Neural cell (in vitro differentiated cells): ENCODE data around the gene TEX22. TPM values are rescaled to one million over a fixed set of nuclear protein-coding genes. Genes with fewer than 3 reads are reported as not detected.

ENCODE experiments used
- H2AFZ ChIP-seq: fragments of 200-600, 300-800 bp; sonication (generic), shearing (Covaris generic); 2 replicates; pipeline ENCODE4 v1.6.0; 2014; ENCODE audit warnings: low read depth, mild to moderate bottlenecking, antibody characterized with exemption, low read length, moderate library complexity
- H3F3A ChIP-seq: fragments of 200-600 bp; shearing (Covaris generic); 2 replicates; pipeline ENCODE4 v1.6.1; 2016; ENCODE audit warnings: mild to moderate bottlenecking, moderate library complexity, mixed read lengths, antibody characterized with exemption, low read length; ENCODE audit not compliant: insufficient read depth, poor library complexity, severe bottlenecking
- H3K27ac ChIP-seq: fragments of 200-600, 300-800 bp; sonication (generic), shearing (Covaris generic); 2 replicates; pipeline ENCODE4 v1.5.1; 2014; ENCODE audit warnings: mild to moderate bottlenecking, low read length, moderate library complexity
- H3K27me3 ChIP-seq: fragments of 300-800, 200-600 bp; sonication (generic), shearing (Covaris generic); 2 replicates; pipeline ENCODE4 v1.6.0; 2014; ENCODE audit warnings: mild to moderate bottlenecking, low read depth, low read length, moderate library complexity; ENCODE audit not compliant: insufficient read depth
- H3K36me3 ChIP-seq: fragments of 300-800, 200-600 bp; sonication (generic), shearing (Covaris generic); 2 replicates; pipeline ENCODE4 v1.5.1; 2014; ENCODE audit warnings: mild to moderate bottlenecking, antibody characterized with exemption, low read length, moderate library complexity; ENCODE audit not compliant: insufficient read depth
- H3K4me2 ChIP-seq: fragments of 300-800, 200-600 bp; sonication (generic), shearing (Covaris generic); 2 replicates; pipeline ENCODE4 v1.6.0; 2014; ENCODE audit warnings: mild to moderate bottlenecking, low read length
- H3K4me3 ChIP-seq: fragments of 300-800, 200-600 bp; sonication (generic), shearing (Covaris generic); 2 replicates; pipeline ENCODE4 v1.5.1; 2014; ENCODE audit warnings: mild to moderate bottlenecking, low read length, moderate library complexity
- H3K79me2 ChIP-seq: fragments of 200-600 bp; shearing (Covaris generic); replicated peaks from 2 replicates; pipeline ENCODE4 v1.6.0; 2014; ENCODE audit warnings: mild to moderate bottlenecking, low read length, moderate library complexity; ENCODE audit not compliant: insufficient read depth
- H3K9ac ChIP-seq: fragments of 300-800, 200-600 bp; sonication (generic), shearing (Covaris generic); 2 replicates; pipeline ENCODE4 v1.6.1; 2016; ENCODE audit warnings: mild to moderate bottlenecking, low read length, mixed read lengths
- H3K9me2 ChIP-seq: fragments of 200-600 bp; shearing (Covaris generic); 2 replicates; pipeline ENCODE4 v1.6.1; 2016; ENCODE audit warnings: mild to moderate bottlenecking, low read length, mixed read lengths; ENCODE audit not compliant: insufficient read depth
- H3K9me3 ChIP-seq: fragments of 200-600, 300-800 bp; sonication (generic), shearing (Covaris generic); 2 replicates; pipeline ENCODE4 v1.6.1; 2016; ENCODE audit warnings: mild to moderate bottlenecking, mixed run types, low read length, moderate library complexity, mixed read lengths
- H4K20me1 ChIP-seq: fragments of 200-600 bp; shearing (Covaris generic); 2 replicates; pipeline ENCODE4 v1.6.1; 2016; ENCODE audit warnings: mild to moderate bottlenecking, mixed run types; ENCODE audit not compliant: insufficient read depth
- CTCF ChIP-seq: fragments of 450-650 bp; IDR thresholded peaks from 2 replicates; pipeline ENCODE4 v1.5.1; 2014; ENCODE audit warnings: antibody characterized with exemption, mild to moderate bottlenecking, moderate library complexity; ENCODE audit not compliant: poor library complexity, severe bottlenecking
- EP300 ChIP-seq: fragments of 450-650 bp; conservative IDR thresholded peaks from 2 replicates; pipeline ENCODE4 v1.6.1; 2014; ENCODE audit warnings: antibody characterized with exemption, mild to moderate bottlenecking, moderate library complexity; ENCODE audit not compliant: poor library complexity, severe bottlenecking
- EZH2 ChIP-seq: fragments of 200-600, 300-800 bp; shearing (Covaris generic), sonication (generic); IDR thresholded peaks from 2 replicates; pipeline ENCODE4 v1.6.1; 2014; ENCODE audit warnings: antibody characterized with exemption, low read length, borderline replicate concordance, mild to moderate bottlenecking; ENCODE audit not compliant: insufficient read depth, poor library complexity, severe bottlenecking
- MXI1 ChIP-seq: fragments of 450-650 bp; conservative IDR thresholded peaks from 2 replicates; pipeline ENCODE4 v1.6.1; 2014; ENCODE audit warnings: antibody characterized with exemption, mild to moderate bottlenecking; ENCODE audit not compliant: poor library complexity, severe bottlenecking
- POLR2AphosphoS5 ChIP-seq: IDR thresholded peaks from 2 replicates; pipeline ENCODE4 v1.6.1; 2012
- RAD21 ChIP-seq: fragments of 450-650 bp; conservative IDR thresholded peaks from 2 replicates; pipeline ENCODE4 v1.6.1; 2014; ENCODE audit warnings: antibody characterized with exemption, mild to moderate bottlenecking, moderate library complexity
- SMC3 ChIP-seq: fragments of 450-650 bp; conservative IDR thresholded peaks from 2 replicates; pipeline ENCODE4 v1.6.1; 2014; ENCODE audit warnings: antibody characterized with exemption, mild to moderate bottlenecking, moderate library complexity; ENCODE audit not compliant: poor library complexity
- TAF1 ChIP-seq: IDR thresholded peaks from 2 replicates; pipeline ENCODE4 v1.6.1; 2012; ENCODE audit warnings: low read depth
- polyA plus RNA-seq: library from polyadenylated mRNA; depleted of rRNA; stranded (reverse); fragments of >200 nt; gene quantifications from 2 replicates; pipeline ENCODE4 v1.2.3, GENCODE V29; 2014
- TF ChIP-seq, protein P1 (sequence below): IDR thresholded peaks from 2 replicates; pipeline ENCODE4 v1.6.1; 2012; ENCODE audit warnings: borderline replicate concordance

Gene TEX22
- polyA plus RNA-seq, 1 donor from 2014 or later = 0.22 TPM

GRCh38 chr14:105389534-105389933 lies 8.8 kb upstream of the TEX22 start:
- TF ChIP-seq EP300 (no peak), EZH2 (no peak), POLR2AphosphoS5 (no peak), MXI1 (no peak), SMC3 (no peak), TAF1 (no peak), RAD21 (no peak), CTCF (no peak)
- TF ChIP-seq, protein P1, sequence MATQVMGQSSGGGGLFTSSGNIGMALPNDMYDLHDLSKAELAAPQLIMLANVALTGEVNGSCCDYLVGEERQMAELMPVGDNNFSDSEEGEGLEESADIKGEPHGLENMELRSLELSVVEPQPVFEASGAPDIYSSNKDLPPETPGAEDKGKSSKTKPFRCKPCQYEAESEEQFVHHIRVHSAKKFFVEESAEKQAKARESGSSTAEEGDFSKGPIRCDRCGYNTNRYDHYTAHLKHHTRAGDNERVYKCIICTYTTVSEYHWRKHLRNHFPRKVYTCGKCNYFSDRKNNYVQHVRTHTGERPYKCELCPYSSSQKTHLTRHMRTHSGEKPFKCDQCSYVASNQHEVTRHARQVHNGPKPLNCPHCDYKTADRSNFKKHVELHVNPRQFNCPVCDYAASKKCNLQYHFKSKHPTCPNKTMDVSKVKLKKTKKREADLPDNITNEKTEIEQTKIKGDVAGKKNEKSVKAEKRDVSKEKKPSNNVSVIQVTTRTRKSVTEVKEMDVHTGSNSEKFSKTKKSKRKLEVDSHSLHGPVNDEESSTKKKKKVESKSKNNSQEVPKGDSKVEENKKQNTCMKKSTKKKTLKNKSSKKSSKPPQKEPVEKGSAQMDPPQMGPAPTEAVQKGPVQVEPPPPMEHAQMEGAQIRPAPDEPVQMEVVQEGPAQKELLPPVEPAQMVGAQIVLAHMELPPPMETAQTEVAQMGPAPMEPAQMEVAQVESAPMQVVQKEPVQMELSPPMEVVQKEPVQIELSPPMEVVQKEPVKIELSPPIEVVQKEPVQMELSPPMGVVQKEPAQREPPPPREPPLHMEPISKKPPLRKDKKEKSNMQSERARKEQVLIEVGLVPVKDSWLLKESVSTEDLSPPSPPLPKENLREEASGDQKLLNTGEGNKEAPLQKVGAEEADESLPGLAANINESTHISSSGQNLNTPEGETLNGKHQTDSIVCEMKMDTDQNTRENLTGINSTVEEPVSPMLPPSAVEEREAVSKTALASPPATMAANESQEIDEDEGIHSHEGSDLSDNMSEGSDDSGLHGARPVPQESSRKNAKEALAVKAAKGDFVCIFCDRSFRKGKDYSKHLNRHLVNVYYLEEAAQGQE = no peak
- Histone ChIP-seq H3K79me2 (no peaks in the 10 kb centered on the region), H3K9me3 (no peaks in the 10 kb centered on the region), H3K4me2 (no peak overlapping the region), H4K20me1 (no peaks in the 10 kb centered on the region), H3K9ac (no peak overlapping the region), H3K4me3 (no peak overlapping the region), H3F3A (no peaks in the 10 kb centered on the region), H3K27me3 (no peaks in the 10 kb centered on the region), H3K9me2 (no peaks in the 10 kb centered on the region), H3K27ac (no peak overlapping the region), H3K36me3 (no peaks in the 10 kb centered on the region), H2AFZ (no peak overlapping the region)

- TF ChIP-seq, protein P1 = no peak
- no peak for TF ChIP-seq MXI1
- no peak for TF ChIP-seq EZH2
- no peak for TF ChIP-seq POLR2AphosphoS5
- no peak for TF ChIP-seq SMC3
- no peak for TF ChIP-seq TAF1
- no peak for TF ChIP-seq EP300
- TF ChIP-seq RAD21 = no peak
- no peak for TF ChIP-seq CTCF
- Histone ChIP-seq H3K27ac (no peak overlapping the region), H4K20me1 (no peaks in the 10 kb centered on the region), H3F3A (no peaks in the 10 kb centered on the region), H3K4me2 (no peak overlapping the region), H2AFZ (no peak overlapping the region), H3K9me3 (no peaks in the 10 kb centered on the region), H3K79me2 (no peaks in the 10 kb centered on the region), H3K27me3 (no peaks in the 10 kb centered on the region), H3K9ac (no peak overlapping the region), H3K9me2 (no peaks in the 10 kb centered on the region), H3K4me3 (no peak overlapping the region), H3K36me3 (no peaks in the 10 kb centered on the region)
Measured at GRCh38 chr14:105389976-105390848, 8.1 kb upstream of the TEX22 start.
